GM10248 (cell line): ENCODE data around the gene PELI3.
"Not testable (repeated sequence)": the region's sequence is repeated elsewhere in the genome, so short reads cannot be mapped to it uniquely, and the experiment has no call there.

ENCODE experiments used
- CTCF ChIA-PET: fragments of 300-600 bp; sonication (Branson Sonifier 250); formaldehyde crosslinking; extraction: SDS; loops from one replicate; lab custom pipeline; 2021; ENCODE audit warnings: antibody characterized with exemption; lab: Yijun Ruan, JAX
- POLR2A ChIA-PET: fragments of 350-650 bp; sonication (Branson Sonifier 250); formaldehyde crosslinking; extraction: SDS; loops from one replicate; lab custom pipeline; 2020; ENCODE audit warnings: antibody characterized with exemption; lab: Yijun Ruan, JAX
- DNase-seq: peaks from one replicate; pipeline ENCODE4 v3.0.0; 2012; ENCODE audit errors: extremely low spot score
- CTCF ChIP-seq: IDR thresholded peaks from 2 replicates; pipeline ENCODE4 v1.5.1; 2012; ENCODE audit warnings: mild to moderate bottlenecking, low read depth; ENCODE audit errors: extremely low read depth, missing control alignments, control extremely low read depth

The PELI3 gene

GRCh38 chr11:66457826-66458225, 8.9 kb upstream of the PELI3 start:
- ChIA-PET POLR2A (no interaction called here), CTCF (interaction anchor here (0.5 to 2.8 kb wide), 4 partner anchors 19 to 221 kb away, joined by 3 to 19 read pairs (median 4); partner anchors contain the start of gene MRPL11)
- no peak for DNase-seq
- no peak for TF ChIP-seq CTCF

- POLR2A ChIA-PET = interaction anchor here (0.8 kb wide), 1 partner anchor 21 kb away, joined by 3 read pairs; the partner anchor contains the start of gene DPP3
- CTCF ChIA-PET = interaction anchor here (1.1 to 2.8 kb wide), 5 partner anchors 10 to 219 kb away, joined by 3 to 19 read pairs (median 5); partner anchors contain the start of gene MRPL11
- no peak for TF ChIP-seq CTCF
- peak; percentile 39 for DNase-seq
Observed at GRCh38 chr11:66459138-66459778, 7.4 kb upstream of the PELI3 start.

GRCh38 chr11:66462010-66462409, 4.7 kb upstream of the PELI3 start:
- ChIA-PET CTCF (interaction anchor here (0.9 to 1.6 kb wide), 5 partner anchors 10 to 76 kb away, joined by 3 to 7 read pairs (median 3); partner anchors contain the start of gene MRPL11), POLR2A (no interaction called here)
- DNase-seq = no peak
- no peak for TF ChIP-seq CTCF

- CTCF ChIA-PET = interaction anchor here (1.0 to 1.6 kb wide), 3 partner anchors 17 to 77 kb away, joined by 4 to 5 read pairs (median 5); partner anchors contain the start of gene DPP3
- POLR2A ChIA-PET = no interaction called here
- no peak for DNase-seq
- TF ChIP-seq CTCF = no peak
Observed at GRCh38 chr11:66462911-66463310, 3.8 kb upstream of the PELI3 start.

GRCh38 chr11:66464116-66464515, 2.6 kb upstream of the PELI3 start:
- CTCF ChIA-PET = interaction anchor here (8.3 kb wide), 1 partner anchor 15 kb away, joined by 83 read pairs; the partner anchor contains the start of gene DPP3
- POLR2A ChIA-PET, DNase-seq: not testable (repeated sequence)

GRCh38 chr11:66464916-66465315, 1.8 kb upstream of the PELI3 start:
- CTCF ChIA-PET = interaction anchor here (0.8 to 8.3 kb wide), 4 partner anchors 14 to 76 kb away, joined by 3 to 83 read pairs (median 3); partner anchors contain the start of genes DPP3 and MRPL11
- POLR2A ChIA-PET = no interaction called here

More at GRCh38 chr11:66464916-66465315, 1.8 kb upstream of the PELI3 start:
- no peak for TF ChIP-seq CTCF
- DNase-seq = no peak
